Caki2 (cell line): ENCODE results near the gene PPP2R3B. TPM values are rescaled to one million over a fixed set of nuclear protein-coding genes. Genes with fewer than 3 reads are reported as not detected.
"Not testable (repeated sequence)": the region's sequence is repeated elsewhere in the genome, so short reads cannot be mapped to it uniquely, and the experiment has no call there.

Source experiments
- DNase-seq: peaks from one replicate; pipeline ENCODE4 v3.0.0-alpha.2; 2015; ENCODE audit warnings: low read depth
- in situ Hi-C: cut with HindIII; loops from 2 replicates; pipeline ENCODE4 v1.10.0; 2016; ENCODE audit warnings: low sequenced_read_pairs, low pct_unique_long_range_greater_than_20kb, mixed read lengths
- total RNA-seq: library from RNA; depleted of rRNA; stranded (reverse); fragments of >200 nt; shearing (Covaris generic); gene quantifications from 2 replicates; pipeline ENCODE4 v1.2.3, GENCODE V29; 2014; ENCODE audit warnings: low replicate concordance; rRNA removed

Gene PPP2R3B, protein sequence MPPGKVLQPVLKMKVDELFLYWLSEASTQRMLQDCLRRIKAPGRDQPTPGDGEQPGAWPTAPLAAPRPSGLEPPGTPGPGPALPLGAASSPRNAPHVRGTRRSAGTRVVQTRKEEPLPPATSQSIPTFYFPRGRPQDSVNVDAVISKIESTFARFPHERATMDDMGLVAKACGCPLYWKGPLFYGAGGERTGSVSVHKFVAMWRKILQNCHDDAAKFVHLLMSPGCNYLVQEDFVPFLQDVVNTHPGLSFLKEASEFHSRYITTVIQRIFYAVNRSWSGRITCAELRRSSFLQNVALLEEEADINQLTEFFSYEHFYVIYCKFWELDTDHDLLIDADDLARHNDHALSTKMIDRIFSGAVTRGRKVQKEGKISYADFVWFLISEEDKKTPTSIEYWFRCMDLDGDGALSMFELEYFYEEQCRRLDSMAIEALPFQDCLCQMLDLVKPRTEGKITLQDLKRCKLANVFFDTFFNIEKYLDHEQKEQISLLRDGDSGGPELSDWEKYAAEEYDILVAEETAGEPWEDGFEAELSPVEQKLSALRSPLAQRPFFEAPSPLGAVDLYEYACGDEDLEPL
- total RNA-seq, result 15.4 and 16.3 TPM in 2 replicates

DNA sequence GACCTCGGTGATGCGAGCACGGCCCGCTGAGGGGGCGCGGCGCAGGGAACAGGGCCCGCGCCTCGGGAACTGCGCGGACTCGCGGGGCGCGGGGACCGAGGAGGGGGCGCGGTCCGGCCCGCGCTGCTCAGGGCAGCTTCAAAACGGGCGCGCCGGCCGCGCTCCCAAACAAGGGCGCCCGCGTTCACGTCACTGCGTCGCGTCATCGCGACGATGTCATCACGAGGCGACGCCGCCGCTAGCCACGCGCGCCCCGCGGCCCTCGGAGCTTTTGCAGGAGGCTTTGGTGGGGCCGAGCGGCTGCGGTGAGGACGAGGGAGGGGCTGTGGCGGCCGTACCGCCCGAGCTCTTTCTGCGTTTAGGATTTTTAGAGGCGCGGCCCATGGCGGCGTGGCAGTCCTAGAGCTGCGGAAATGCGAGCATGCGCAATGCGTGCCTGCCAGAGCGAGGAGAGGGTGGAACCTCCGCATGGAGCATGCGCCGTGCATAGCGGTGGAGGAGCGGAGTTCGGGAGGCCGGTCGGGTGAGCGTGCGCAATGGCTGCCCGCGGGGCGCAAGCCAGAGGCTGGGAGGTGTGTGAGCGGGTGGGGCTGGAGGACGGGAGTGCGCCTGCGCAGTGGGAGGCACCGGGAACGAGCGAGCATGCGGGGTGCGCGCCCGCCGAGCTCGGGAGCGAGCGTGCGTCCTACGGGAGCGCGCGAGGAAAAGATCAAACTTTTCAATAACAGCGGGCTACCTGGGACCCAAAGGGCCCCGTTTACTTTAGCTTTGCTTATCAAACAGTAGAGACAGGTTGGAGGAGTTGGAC lies at the start of gene PPP2R3B:
Gene PPP2R3B (minus strand): TSS at position 140 of the 808 bp plus-strand sequence. CDS start 216 bp downstream, outside the sequence.
- DNase-seq, result peak; percentile 87
- in situ Hi-C loops, result no loop called here

DNA sequence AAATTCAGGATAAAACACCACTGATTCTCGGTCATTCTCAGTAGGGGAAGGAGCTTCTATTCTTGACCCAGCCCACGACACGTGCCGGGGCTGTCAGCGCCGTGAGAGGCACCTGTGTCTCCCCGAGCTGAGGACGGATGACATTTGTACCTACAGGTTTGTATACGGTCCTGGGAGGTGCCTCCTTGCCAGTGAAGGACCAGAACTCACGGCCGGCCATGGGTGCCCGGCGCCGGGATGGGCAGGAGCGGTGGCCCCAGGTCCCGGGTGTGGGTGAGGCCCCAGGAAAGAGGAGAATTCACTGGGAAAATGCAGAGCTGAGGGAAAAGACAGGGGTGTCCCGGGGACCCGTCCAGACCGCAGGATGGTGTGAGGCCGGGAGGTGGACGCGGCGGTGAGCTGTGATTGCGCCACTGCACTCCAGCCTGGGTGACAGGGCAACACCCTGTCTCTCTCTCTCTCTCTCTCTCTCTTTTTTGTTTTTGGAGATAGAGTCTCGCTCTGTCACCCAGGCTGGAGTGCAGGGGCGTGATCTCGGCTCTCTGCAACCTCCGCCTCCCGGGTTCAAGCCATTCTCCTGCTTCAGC lies 48.9 kb upstream of the PPP2R3B start:
- no peak for DNase-seq
- in situ Hi-C loops, result no loop called here

DNA sequence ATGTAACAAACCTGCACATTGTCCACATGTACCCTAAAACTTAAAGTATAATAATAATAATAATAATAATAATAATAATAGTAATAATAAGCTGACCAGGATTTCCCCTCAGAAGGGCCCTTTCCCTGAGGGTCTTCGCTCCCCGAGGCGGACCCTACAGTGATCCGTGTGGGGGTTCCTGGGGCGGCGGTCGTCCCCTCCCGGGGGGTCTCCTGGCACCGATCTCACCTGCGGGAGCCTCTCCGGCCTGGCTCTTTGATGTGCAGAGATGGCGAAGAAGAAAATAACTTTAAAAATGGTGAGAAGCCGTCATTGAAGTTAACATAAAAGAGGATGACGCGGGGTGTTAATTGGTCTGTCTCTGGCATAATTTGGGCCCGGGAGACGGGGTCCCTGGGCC lies 48.2 kb upstream of the PPP2R3B start:
- in situ Hi-C loops, result no loop called here
- DNase-seq, result no peak

DNA sequence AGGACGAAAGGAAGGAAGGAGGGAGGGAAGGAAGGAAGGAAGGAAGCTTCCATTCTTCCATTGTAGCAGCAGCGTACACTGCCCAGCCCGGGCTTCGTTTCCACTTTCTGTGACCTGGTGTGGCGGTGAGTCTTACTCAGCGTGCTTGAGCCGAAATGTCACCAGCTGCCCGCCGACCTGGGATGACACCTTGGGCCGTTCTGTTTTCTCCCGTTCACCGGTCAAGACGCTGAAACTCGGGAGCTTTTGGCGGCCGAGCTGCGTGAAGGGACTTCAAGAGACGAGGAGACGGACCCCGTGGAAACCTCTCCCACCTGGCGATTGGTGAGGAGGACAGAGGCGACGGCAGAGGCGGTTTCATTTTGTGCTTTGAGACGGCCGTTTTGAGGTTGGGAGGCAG lies 47.1 kb upstream of the PPP2R3B start:
- DNase-seq, result no peak
- in situ Hi-C loops, result no loop called here

DNA sequence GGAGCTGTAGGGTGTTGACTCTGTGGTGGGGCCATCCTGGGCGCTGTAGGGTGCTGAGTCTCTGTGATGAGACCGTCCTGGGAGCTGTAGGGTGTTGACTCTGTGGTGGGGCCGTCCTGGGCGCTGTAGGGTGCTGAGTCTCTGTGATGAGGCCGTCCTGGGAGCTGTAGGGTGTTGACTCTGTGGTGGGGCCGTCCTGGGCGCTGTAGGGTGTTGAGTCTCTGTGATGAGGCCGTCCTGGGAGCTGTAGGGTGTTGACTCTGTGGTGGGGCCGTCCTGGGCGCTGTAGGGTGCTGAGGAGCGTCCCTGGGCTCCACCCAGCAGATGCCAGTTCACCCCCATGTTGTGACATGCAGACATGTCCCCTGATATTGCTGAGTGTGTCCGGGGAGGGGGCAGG lies 46.0 kb upstream of the PPP2R3B start:
- in situ Hi-C loops, DNase-seq: not testable (repeated sequence)

DNA sequence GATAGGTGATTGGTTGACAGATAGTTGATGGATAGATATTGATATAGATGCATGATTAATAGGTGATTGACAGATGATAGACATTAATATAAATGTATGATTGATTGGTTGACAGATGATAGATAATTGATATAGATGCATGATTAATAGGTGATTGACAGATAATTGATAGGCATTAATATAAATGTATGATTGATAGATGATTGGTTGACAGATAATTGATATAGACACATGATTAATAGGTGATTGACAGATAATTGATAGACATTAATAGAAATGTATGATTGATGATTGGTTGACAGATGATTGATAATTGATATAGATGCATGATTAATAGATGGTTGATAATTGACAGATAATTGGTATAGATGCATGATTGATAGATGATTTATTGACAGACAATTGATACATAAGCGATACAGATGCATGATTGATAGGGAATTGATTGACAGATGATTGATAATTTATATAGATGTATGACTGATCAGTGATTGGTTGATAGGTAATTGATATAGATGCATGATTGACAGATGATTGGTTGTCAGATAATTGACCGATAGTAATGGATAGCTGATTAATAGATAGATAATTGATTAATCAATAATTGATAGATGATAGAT lies 44.9 kb upstream of the PPP2R3B start:
- no peak for DNase-seq
- in situ Hi-C loops, result no loop called here

DNA sequence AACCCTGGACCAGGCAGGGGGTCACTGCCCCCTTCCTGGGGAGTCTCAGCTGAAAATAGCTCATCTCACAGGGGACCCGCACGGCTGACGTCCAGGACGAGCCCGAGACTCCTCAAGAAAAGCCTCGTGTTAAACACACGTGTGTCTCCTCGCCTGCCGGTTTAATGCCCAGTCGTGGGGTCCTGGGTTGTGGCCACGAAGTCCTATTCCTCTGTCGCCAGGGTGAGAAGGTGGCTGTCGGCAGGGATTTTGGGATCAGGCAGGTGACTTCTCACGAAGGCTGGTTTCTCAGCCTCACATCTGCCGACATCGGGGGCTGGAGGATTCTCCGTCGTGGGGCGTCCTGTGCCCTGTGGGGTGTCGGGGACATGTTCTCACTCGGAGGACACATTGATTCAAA lies 44.3 kb upstream of the PPP2R3B start:
- no peak for DNase-seq
- in situ Hi-C loops, result no loop called here

DNA sequence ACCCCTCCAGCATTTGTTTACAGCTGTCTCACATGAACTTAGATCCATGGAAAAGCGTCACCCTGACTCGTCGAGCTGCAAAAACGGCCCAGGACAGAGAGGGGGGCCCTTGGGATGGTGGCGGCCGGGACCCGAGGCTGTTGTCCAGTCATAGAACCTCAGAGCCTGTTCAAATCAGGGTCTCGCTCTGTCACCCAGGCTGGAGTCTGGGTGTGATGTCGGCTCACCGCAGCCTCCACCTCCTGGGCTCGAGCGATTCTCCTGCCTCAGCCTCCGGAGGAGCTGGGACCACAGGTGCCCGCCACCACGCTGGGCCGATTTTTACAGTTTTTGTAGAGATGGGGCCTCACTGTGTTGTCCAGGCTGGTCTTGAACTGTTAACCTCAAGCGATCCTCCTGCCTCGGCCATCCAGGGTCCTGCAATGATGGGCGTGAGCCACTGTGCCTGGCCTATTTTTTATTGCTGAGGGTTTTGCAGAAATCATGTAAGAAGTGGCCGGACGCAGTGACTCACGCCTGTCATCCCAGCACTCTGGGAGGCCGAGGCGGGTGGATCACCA lies 42.6 kb upstream of the PPP2R3B start:
- no peak for DNase-seq

DNA sequence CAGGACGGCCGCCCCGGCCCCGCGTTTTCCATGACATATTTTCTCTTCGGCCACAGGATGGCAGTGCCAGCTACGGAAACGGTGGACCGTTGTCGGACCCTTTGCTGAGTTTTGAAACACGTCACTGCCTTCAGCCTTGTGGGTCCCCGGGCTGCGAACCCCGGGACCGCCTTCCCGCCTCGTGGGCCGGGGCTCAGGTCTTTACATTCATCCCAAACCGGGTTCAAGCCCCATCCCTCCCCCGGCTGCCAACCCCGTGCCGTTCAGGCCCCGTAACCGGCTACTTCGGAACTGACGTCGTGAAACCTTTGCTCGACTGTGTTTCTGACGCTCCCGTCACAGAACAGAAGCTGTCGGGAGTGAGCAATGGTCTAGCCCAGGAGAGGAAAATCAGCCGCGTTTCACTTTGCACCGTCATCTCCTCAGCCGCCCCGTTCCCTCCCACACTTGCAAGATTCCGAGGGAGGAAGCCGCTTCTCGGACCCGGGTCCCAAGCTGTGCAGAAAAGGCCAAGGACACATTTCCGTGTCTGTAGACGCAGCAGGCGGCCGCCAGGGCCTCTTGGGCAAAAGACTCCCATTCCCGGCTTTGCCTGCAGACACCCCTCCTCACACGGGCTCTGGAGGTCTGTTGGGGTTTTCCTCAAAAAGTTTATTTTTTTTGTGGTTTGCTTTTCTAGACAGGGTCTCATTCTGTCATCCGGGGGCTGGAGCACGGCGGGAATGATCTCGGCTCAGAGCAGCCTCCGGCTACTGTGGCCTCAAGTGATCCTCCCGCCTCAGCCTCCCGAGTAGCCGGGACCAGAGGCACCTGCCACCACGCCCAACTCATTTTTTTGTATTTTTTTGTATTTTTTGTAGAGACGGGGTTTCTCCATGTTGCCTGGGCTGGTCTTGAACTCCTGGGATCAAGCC lies 41.4 kb upstream of the PPP2R3B start:
- in situ Hi-C loops, result no loop called here
- DNase-seq, result no peak

More for the DNA sequence above, 42.6 kb upstream of the PPP2R3B start:
- in situ Hi-C loops, result no loop called here

DNA sequence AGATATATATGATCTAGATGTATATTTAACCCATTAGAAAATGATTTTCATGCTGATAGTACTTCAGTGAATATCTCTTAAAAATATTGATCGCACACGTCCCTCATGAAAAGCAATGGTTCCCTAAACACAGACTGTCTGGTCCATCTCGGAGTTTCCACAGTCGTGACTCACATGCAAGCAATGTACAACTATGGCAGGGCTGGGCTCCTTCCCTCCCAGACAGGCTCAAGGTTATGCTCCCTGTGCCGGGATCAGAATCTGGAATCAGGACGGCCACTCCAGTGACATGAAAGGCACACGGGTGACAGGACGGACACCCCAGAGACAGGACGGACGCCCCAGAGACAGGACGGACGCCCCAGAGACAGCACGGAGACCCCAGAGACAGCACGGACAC lies 40.2 kb upstream of the PPP2R3B start:
- no peak for DNase-seq
- in situ Hi-C loops, result no loop called here

DNA sequence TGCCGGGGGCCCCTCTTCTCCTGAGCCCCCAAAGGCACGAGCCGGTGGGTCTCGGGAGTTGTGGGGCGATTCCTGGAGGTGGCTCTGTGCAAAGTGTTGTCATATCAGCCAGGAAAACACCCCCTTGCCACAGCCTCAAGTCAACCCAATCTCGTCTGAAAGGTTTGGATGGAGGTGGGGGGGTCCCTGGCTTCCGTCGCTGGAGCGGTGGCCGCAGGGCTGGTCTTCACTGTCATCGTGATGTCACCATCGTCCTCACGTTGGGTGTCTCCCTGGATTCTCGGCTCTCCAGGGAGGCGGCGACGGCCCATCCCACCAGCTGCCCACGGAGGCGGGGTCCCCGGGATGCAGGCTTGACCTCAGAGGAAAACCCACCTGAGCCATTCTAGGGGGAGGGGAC lies 38.3 kb upstream of the PPP2R3B start:
- DNase-seq, result no peak
- in situ Hi-C loops, result no loop called here

DNA sequence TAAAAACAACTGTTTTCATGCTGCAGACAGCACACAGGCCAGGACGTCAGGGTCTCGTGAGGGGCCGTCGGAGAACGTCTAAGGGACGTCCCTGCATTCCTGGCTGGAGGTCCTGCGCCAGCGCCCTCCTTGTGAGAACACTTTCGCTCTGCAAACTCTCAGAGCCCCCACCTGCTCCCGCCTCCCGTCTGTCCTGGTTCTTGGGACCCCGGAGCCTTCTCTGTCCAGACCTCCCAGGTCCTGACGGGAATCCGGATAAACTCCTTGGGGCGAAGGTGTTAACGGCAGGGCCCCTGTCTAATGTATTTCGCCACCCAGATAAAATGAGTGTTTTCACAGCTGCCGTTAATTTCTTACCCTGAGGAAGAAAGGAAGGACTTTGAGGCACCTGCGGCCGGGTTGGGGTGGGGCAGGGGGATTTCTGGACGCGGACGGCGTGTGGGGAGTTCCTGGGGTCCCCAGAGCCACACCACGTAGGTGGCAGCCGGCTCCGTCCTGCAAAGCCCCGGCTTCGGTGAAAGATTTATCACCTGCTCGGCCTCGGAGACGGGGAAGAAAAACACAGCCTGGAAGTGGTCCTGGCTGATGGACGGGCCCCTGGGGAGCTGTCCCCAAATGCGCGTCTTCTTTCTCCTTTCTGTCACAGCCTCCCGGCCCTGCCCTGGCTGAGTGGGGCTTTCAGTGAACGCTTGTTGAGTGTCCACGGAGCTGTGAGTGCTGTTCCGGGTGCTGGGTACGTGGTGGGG lies 35.1 kb upstream of the PPP2R3B start:
- in situ Hi-C loops, result no loop called here
- DNase-seq, result no peak

DNA sequence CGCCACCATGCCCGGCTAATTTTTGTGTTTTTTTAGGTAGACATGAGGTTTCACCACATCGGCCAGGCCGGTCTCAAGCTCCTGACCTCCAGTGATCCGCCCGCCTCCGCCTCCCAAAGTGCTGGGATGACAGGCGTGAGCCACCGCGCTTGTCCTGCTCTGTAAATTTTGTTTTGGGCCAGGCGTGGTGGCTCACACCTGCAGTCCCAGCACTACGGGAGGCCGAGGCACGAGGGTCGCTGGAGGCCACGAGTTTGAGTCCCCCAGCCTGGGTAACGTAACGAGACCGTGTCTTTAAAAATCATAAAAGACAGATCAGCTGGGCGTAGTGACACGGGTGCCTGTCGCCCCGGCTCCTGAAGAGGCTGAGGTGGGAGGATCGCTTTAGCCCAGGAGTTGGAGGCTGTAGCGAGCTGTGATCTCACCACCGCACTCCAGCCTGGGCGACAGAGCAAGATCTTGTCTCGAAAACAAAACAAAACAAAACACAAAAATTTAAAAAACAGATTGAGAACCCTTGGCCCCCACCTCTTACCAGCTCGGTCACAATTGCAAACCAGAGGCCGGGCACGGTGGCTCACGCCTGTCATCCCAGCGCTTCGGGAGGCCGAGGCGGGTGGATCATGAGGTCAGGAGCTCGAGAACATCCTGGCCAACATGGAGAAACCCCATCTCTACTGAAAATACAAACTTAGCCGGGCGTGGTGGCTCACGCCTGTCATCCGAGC lies 34.0 kb upstream of the PPP2R3B start:
- DNase-seq, result no peak
- in situ Hi-C loops, result no loop called here

DNA sequence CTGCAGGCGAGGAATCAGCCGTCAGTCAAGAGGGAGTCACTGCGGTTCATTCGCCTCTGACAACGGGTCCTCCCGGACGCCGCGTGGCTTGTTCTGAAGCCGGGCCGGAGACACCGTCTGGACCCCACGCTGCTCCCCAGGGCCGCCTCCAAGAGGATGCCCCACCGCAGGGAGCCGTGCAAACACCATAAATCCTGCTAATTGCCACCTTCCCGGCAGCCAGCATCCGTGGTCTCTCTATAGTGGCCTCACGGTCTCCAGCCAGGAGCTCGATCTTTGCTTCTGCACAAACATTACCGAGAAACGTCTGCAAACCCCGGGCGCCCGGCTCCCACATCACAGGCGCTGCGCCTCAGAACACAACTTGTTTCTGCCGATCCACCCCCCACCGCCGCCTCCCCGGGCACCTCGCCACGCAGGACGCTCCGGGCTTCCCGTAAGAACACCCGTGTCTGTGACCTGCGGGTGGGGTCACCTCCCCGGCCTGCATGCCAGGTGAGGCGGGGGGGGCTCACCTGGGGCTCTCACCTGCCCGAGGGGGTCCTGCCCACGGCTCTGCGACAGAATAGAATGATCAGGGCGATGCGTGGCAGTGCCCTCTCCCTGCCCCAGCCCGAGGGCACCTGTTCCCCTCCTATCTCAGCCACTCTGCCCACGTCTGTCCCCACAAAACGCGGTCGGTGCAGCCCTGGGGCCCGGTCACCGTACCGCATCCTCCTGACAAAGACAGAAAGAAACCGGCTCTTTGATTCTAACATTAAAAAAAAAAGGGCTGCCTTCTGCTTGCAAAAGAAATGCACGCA lies 32.4 kb upstream of the PPP2R3B start:
- in situ Hi-C loops, result no loop called here

DNA sequence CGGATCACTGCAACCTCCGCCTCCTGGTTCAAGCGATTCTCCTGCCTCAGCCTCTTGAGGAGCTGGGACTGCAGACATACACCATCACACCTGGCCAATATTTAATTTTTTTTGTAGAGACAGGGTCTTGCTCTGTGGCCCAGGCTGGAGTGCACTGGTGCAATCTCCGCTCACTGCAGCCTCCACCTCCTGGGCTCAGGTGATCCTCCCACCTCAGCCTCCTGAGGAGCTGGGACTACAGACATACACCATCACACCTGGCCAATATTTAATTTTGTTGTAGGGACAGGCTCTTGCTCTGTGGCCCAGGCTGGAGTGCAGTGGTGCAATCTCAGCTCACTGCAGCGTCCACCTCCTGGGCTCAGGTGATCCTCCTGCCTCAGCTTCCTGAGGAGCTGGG lies 28.8 kb upstream of the PPP2R3B start:
- in situ Hi-C loops, DNase-seq: not testable (repeated sequence)

More for the DNA sequence above, 32.4 kb upstream of the PPP2R3B start:
- DNase-seq, result no peak
